Lower leg skin (tissue), 4 donors: ENCODE results near the gene JSRP1. TPM values are rescaled to one million over a fixed set of nuclear protein-coding genes. Genes with fewer than 3 reads are reported as not detected.

Experiments used
- DNase-seq, 2 donors: peaks; one replicate each; pipeline ENCODE4 v3.0.0-alpha.2; 2019; ENCODE audit warnings: low spot score in 2 of 2
- H3K4me3 ChIP-seq: fragments of 200-600 bp; sonication (generic); 2 replicates; pipeline ENCODE4 v1.5.1; 2017; ENCODE audit warnings: mild to moderate bottlenecking, low read depth; ENCODE audit not compliant: poor library complexity, severe bottlenecking
- CTCF ChIP-seq, 3 donors: fragments of 450-650 bp; IDR thresholded peaks; one replicate each; pipeline ENCODE4 v1.5.1; 2016; ENCODE audit warnings: antibody characterized with exemption in 3 of 3, mild to moderate bottlenecking in 3 of 3, moderate library complexity in 2 of 3
- POLR2A ChIP-seq, 2 donors: fragments of 450-650 bp; IDR thresholded peaks; one replicate each; pipeline ENCODE4 v1.6.1; 2016 to 2017; ENCODE audit warnings: antibody characterized with exemption in 2 of 2, mild to moderate bottlenecking in 1 of 2, moderate library complexity in 1 of 2
- WGBS, 2 donors: methylation state at CpG; one replicate each; pipeline ENCODE4 v1.1.5; 2018; 5-methylcytosine and 5-hydroxymethylcytosine counted together
- intact Hi-C: fragments of 100-400 bp; cut with DNase I; formaldehyde crosslinking; loops from one replicate; pipeline ENCODE4 v1.15.0; 2023; ENCODE audit warnings: low total_unique reads
- total RNA-seq, 4 donors: library from RNA; depleted of rRNA; stranded (reverse); fragments of >200 nt; gene quantifications; one replicate each; pipeline ENCODE4 v1.1.0, GENCODE V29; 2016

JSRP1 gene
- total RNA-seq, 4 donors from 2014 or later = not detected

DNA sequence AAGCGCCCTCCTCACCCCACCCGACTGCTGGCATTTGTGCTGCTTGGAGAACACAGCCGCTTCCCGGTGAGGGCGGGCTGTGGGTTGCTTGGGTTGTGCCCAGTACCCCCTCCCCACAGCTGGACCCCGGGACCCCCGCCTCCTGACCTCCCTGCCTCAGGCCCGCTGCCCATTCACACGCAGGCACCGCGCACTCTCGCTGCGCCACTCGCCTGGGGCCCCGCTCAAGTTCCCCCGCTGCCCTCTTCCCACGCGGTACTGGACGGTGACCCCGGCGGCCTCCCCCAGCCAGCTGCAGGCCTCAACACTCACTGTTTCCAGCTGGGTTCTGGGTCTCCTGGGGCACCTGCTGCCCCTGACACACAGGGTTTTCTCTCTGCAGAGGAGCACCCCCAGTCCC lies 36.5 kb downstream of the JSRP1 start:
- no peak for TF ChIP-seq CTCF (IDR thresholded peaks at IDR 0.05)
- no peak for TF ChIP-seq POLR2A (IDR thresholded peaks at IDR 0.05)
- no peak overlapping the region for H3K4me3 ChIP-seq
- intact Hi-C loops = no loop called here
- WGBS, 2 donors = 96 to 97% methylated on average over 21 of the region's 21 CpGs
- no peak for DNase-seq

GRCh38 chr19:2217591-2217990 lies 38.6 kb downstream of the JSRP1 start:
- 95 to 96% methylated on average over 13 to 22 of the region's 22 CpGs for WGBS, 2 donors
- intact Hi-C loops = no loop called here
- TF ChIP-seq CTCF (IDR thresholded peaks at IDR 0.05) (no peak), POLR2A (IDR thresholded peaks at IDR 0.05) (no peak)

DNA sequence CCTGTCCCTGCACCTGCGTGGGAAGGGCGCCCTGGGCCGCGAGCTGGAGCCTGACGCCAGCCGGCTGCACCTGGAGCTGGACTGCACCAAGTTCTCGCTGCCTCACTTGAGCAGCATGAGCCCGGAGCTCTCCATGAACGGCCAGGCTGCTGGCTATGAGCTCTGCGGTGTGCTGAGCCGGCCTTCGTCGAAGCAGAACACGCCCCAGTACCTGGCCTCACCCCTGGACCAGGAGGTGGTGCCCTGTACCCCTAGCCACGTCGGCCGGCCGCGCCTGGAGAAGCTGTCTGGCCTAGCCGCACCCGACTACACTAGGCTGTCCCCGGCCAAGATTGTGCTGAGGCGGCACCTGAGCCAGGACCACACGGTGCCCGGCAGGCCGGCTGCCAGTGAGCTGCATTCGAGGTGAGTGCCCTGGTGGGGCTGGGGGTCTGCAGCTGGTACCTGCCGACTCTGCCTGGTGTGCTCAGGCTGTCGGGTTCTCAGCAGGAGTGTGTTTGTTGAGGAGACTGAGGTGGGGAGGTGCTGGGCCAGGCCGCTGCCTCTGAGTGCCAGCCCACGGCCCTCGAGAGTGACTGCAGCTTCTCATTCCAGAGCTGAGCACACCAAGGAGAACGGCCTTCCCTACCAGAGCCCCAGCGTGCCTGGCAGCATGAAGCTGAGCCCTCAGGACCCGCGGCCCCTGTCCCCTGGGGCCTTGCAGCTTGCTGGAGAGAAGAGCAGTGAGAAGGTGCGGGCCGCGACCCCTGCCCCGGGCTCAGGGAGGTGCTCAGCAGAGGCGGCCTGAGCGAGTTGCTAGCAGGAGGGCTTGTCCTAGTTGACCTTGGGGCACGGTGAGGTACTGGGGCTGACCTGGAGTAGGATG lies 39.6 kb downstream of the JSRP1 start:
- no peak overlapping the region for H3K4me3 ChIP-seq
- intact Hi-C loops = no loop called here
- TF ChIP-seq CTCF (IDR thresholded peaks at IDR 0.05) (no peak), POLR2A (IDR thresholded peaks at IDR 0.05) (no peak)
- 91 to 93% methylated on average over 30 to 36 of the region's 43 CpGs for WGBS, 2 donors
- no peak for DNase-seq

More at GRCh38 chr19:2217591-2217990, 38.6 kb downstream of the JSRP1 start:
- DNase-seq = no peak
- H3K4me3 ChIP-seq = no peak overlapping the region

DNA sequence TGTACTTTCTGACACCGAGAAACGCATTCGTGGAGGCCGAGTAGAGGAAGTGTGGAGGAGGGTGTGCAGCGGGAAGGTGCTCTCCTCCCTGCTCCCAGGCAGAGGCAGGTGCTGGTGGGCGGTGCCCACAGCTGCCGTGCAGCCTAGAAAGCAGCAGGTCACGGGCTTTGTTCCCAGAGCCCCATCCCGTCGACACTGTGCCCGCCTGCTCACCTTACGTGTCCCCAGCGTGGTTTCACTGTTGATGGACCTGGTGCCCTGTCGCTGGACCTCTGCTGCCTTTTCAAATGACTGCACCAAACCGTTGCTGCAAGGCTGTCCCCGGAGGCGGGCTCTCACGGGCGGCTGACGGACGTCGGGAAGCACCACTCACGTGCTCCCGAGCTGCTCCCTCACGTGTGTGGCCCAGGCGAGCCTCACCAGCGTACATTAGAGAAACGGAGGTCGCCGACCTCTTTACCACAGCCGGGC lies 40.9 kb downstream of the JSRP1 start:
- no peak overlapping the region for H3K4me3 ChIP-seq
- 82 to 83% methylated on average over 31 of the region's 31 CpGs for WGBS, 2 donors
- TF ChIP-seq POLR2A (IDR thresholded peaks at IDR 0.05) (no peak), CTCF (IDR thresholded peaks at IDR 0.05) (no peak)
- DNase-seq = no peak
- intact Hi-C loops = no loop called here

GRCh38 chr19:2214251-2214650 lies 42.0 kb downstream of the JSRP1 start:
- no peak for DNase-seq
- intact Hi-C loops = no loop called here
- H3K4me3 ChIP-seq = no peak overlapping the region
- TF ChIP-seq CTCF (IDR thresholded peaks at IDR 0.05) (no peak), POLR2A (IDR thresholded peaks at IDR 0.05) (no peak)
- 86 to 87% methylated on average over 17 of the region's 17 CpGs for whole genome bisulfite sequencing, 2 donors
